Upper lobe of right lung (tissue), 1 donor: ENCODE results near the gene CNTNAP2. TPM values are rescaled to one million over a fixed set of nuclear protein-coding genes. Genes with fewer than 3 reads are reported as not detected.

ENCODE experiments used
- ATAC-seq: fragments of 200-7000 bp; cut with Tn5 transposase; one replicate; pipeline ENCODE4 v1.9.1; 2020; ENCODE audit warnings: mild to moderate bottlenecking, moderate library complexity
- DNase-seq: peaks from one replicate; pipeline ENCODE4 v3.0.0-alpha.2; 2020
- H3K27ac ChIP-seq: fragments of 200-600 bp; one replicate; pipeline ENCODE4 v1.8.0; 2022
- H3K27me3 ChIP-seq: fragments of 200-600 bp; one replicate; pipeline ENCODE4 v1.8.0; 2022; ENCODE audit warnings: mild to moderate bottlenecking
- H3K36me3 ChIP-seq: fragments of 200-600 bp; one replicate; pipeline ENCODE4 v1.8.0; 2022
- H3K4me1 ChIP-seq: fragments of 200-600 bp; one replicate; pipeline ENCODE4 v1.8.0; 2022
- H3K4me3 ChIP-seq: fragments of 200-600 bp; one replicate; pipeline ENCODE4 v1.8.0; 2022; ENCODE audit warnings: mild to moderate bottlenecking
- H3K9me3 ChIP-seq: fragments of 200-600 bp; one replicate; pipeline ENCODE4 v1.8.0; 2022
- intact Hi-C: fragments of 100-400 bp; cut with DNase I; formaldehyde crosslinking; loops from one replicate; pipeline ENCODE4 v1.11.0; 2022
- total RNA-seq: library from RNA; stranded (reverse); fragmentation: NEBNext Ultra II Directional; extraction: Animal tissue kit (Norgen Biotek cat#: 25700); gene quantifications from one replicate; pipeline ENCODE4 v1.2.1, GENCODE V29; 2021
- TF ChIP-seq, protein P1 (sequence below): fragments of 200-600 bp; IDR thresholded peaks from one replicate; pipeline ENCODE4 v1.8.0; 2022; ENCODE audit warnings: antibody characterized with exemption
- donor health status: DM: no; HTN: yes; CAD: no; lungs with severe emphysema.

CNTNAP2 gene
- total RNA-seq, 1 donor from 2014 or later: 0.41 TPM

- no peak for ATAC-seq
- TF ChIP-seq, protein P1, sequence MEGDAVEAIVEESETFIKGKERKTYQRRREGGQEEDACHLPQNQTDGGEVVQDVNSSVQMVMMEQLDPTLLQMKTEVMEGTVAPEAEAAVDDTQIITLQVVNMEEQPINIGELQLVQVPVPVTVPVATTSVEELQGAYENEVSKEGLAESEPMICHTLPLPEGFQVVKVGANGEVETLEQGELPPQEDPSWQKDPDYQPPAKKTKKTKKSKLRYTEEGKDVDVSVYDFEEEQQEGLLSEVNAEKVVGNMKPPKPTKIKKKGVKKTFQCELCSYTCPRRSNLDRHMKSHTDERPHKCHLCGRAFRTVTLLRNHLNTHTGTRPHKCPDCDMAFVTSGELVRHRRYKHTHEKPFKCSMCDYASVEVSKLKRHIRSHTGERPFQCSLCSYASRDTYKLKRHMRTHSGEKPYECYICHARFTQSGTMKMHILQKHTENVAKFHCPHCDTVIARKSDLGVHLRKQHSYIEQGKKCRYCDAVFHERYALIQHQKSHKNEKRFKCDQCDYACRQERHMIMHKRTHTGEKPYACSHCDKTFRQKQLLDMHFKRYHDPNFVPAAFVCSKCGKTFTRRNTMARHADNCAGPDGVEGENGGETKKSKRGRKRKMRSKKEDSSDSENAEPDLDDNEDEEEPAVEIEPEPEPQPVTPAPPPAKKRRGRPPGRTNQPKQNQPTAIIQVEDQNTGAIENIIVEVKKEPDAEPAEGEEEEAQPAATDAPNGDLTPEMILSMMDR: no peak
- H3K9me3 ChIP-seq: peaks cover 3% of the 10 kb centered on the region
- no peak for DNase-seq
- no peaks in the 10 kb centered on the region for H3K4me1 ChIP-seq
- no peak overlapping the region for H3K27ac ChIP-seq
- H3K27me3 ChIP-seq: no peaks in the 10 kb centered on the region
- no peaks in the 10 kb centered on the region for H3K36me3 ChIP-seq
- H3K4me3 ChIP-seq: no peak overlapping the region
- intact Hi-C loops: no loop called here
Observed at GRCh38 chr7:146370171-146370570, 253.6 kb downstream of the CNTNAP2 start.

- intact Hi-C loops: no loop called here
- Histone ChIP-seq H3K27ac (no peak overlapping the region), H3K36me3 (no peaks in the 10 kb centered on the region), H3K4me1 (no peaks in the 10 kb centered on the region), H3K4me3 (no peak overlapping the region), H3K9me3 (peaks cover 3% of the 10 kb centered on the region), H3K27me3 (no peaks in the 10 kb centered on the region)
- DNase-seq: no peak
- TF ChIP-seq, protein P1: no peak
- ATAC-seq: no peak
Observed at GRCh38 chr7:146375170-146375569, 258.6 kb downstream of the CNTNAP2 start.

DNA sequence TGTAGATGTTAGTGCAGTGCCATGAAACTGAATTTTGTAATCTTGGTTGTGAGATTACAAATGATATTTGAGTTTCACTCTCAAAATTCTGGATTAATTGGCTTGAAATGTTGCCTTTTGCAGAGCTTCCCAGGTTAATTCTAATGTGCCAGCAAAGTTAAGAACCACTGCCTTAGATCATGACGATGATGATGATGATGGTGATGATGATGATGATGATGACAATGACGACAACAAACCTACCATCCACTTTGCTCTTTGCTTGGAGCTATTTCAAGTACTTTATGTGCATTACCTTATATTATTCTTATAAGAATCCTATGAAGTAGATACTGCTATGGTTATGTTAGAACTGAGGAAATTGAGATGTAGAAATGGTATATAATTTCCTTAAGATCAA lies 261.6 kb downstream of the CNTNAP2 start:
- H3K27ac ChIP-seq: no peak overlapping the region
- no peaks in the 10 kb centered on the region for H3K27me3 ChIP-seq
- no peak for ATAC-seq
- intact Hi-C loops: no loop called here
- H3K4me1 ChIP-seq: no peaks in the 10 kb centered on the region
- H3K36me3 ChIP-seq: no peaks in the 10 kb centered on the region
- no peaks in the 10 kb centered on the region for H3K9me3 ChIP-seq
- DNase-seq: no peak
- TF ChIP-seq, protein P1: no peak
- no peak overlapping the region for H3K4me3 ChIP-seq

- Histone ChIP-seq H3K4me1 (no peaks in the 10 kb centered on the region), H3K4me3 (no peak overlapping the region), H3K27me3 (no peaks in the 10 kb centered on the region), H3K9me3 (no peaks in the 10 kb centered on the region), H3K36me3 (no peaks in the 10 kb centered on the region), H3K27ac (no peak overlapping the region)
- no peak for DNase-seq
- TF ChIP-seq, protein P1: no peak
- intact Hi-C loops: no loop called here
- no peak for ATAC-seq
Observed at GRCh38 chr7:146387140-146387539, 270.5 kb downstream of the CNTNAP2 start.

DNA sequence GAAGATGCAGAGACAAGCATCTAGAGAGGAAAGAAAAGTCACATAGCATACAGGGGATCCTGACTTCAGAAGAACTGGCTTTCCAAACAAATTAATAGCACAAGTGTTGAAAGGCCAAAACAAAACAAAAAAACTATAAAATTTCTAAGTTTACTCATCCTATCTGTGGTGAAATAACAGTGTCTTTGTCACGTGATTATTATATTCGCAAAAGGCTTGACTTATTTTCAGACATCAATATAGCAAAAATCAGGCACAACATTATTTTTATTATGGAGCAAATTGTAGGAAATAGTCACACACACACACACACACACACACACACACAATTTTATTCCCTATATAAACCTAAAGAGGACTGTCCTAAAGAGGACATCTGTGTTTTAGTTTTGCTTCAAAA lies 272.3 kb downstream of the CNTNAP2 start:
- ATAC-seq (no peak), DNase-seq (no peak)
- TF ChIP-seq, protein P1: no peak
- H3K4me3 ChIP-seq: no peak overlapping the region
- no peaks in the 10 kb centered on the region for H3K9me3 ChIP-seq
- no peaks in the 10 kb centered on the region for H3K36me3 ChIP-seq
- no peaks in the 10 kb centered on the region for H3K4me1 ChIP-seq
- no peak overlapping the region for H3K27ac ChIP-seq
- H3K27me3 ChIP-seq: no peaks in the 10 kb centered on the region
- intact Hi-C loops: no loop called here

GRCh38 chr7:146393346-146393745 lies 276.7 kb downstream of the CNTNAP2 start:
- intact Hi-C loops: no loop called here
- ATAC-seq: no peak

More at GRCh38 chr7:146393346-146393745, 276.7 kb downstream of the CNTNAP2 start:
- H3K27ac ChIP-seq: no peak overlapping the region
- no peak for DNase-seq
- no peaks in the 10 kb centered on the region for H3K27me3 ChIP-seq
- H3K9me3 ChIP-seq: no peaks in the 10 kb centered on the region
- TF ChIP-seq, protein P1: no peak
- H3K36me3 ChIP-seq: no peaks in the 10 kb centered on the region
- H3K4me1 ChIP-seq: no peaks in the 10 kb centered on the region
- no peak overlapping the region for H3K4me3 ChIP-seq
